SJSA1 (cell line): ENCODE data around the gene HTR3C. TPM values are rescaled to one million over a fixed set of nuclear protein-coding genes. Genes with fewer than 3 reads are reported as not detected.
A peak's percentile ranks its signal among the peaks of the same experiment; 100 is the strongest.
"Not testable (repeated sequence)": the region's sequence is repeated elsewhere in the genome, so short reads cannot be mapped to it uniquely, and the experiment has no call there.

Experiments
- DNase-seq, 2 experiments: peaks; one replicate each; pipeline ENCODE4 v3.0.0-alpha.2; 2015 to 2020; ENCODE audit warnings: low spot score in 2 of 2, low read depth in 1 of 2
- H3K27ac ChIP-seq: fragments of 250-450 bp; sonication (Bioruptor Pico); 2 replicates; pipeline ENCODE4 v1.5.1; 2020; ENCODE audit warnings: mild to moderate bottlenecking, moderate library complexity
- H3K27me3 ChIP-seq: fragments of 250-450 bp; sonication (Bioruptor Pico); replicated peaks from 2 replicates; pipeline ENCODE4 v1.5.1; 2020; ENCODE audit warnings: mild to moderate bottlenecking, moderate library complexity
- H3K36me3 ChIP-seq: fragments of 250-450 bp; sonication (Bioruptor Pico); 2 replicates; pipeline ENCODE4 v1.5.1; 2020; ENCODE audit warnings: mild to moderate bottlenecking
- H3K4me1 ChIP-seq: fragments of 250-450 bp; sonication (Bioruptor Pico); replicated peaks from 2 replicates; pipeline ENCODE4 v1.6.1; 2021; ENCODE audit warnings: mild to moderate bottlenecking
- H3K4me3 ChIP-seq: fragments of 250-450 bp; sonication (Bioruptor Pico); 2 replicates; pipeline ENCODE4 v1.5.1; 2020; ENCODE audit warnings: mild to moderate bottlenecking
- H3K9me3 ChIP-seq: fragments of 250-450 bp; sonication (Bioruptor Pico); replicated peaks from 2 replicates; pipeline ENCODE4 v1.5.1; 2020; ENCODE audit warnings: mild to moderate bottlenecking
- total RNA-seq: library from RNA; depleted of rRNA; stranded (reverse); fragments of >200 nt; shearing (Covaris generic); gene quantifications from 2 replicates; pipeline ENCODE4 v1.2.3, GENCODE V29; 2014

Gene HTR3C
- total RNA-seq, 1 experiment from 2014 or later, result not detected

DNA sequence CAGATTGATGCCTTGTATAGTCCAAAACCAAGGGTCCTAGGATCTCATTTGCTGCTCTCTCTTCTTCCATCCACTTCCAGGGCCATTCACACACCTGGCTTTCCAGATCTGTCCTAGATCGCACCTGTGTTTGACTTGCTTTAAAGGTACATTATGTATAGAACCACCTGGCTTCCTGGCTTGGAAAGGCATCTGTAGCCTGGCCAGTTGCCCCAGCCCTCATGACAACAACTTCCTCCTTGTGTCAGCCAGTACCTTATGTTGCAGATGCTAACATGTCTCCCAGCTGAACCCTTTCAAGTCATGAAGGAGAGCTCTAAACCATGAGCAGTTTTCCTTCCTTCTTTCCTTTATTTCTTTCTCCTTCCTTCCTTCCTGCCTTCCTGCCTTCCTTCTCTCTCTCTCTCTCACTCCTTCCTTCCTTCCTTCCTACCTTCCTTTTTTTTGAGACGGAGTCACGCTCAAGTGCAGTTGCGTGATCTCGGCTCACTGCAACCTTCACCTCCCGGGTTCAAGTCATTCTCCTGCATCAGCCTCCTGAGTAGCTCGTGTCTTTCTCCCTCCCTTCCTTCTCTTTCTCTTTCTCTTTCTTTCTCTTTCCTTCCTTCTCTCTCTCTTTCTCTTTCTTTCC lies 2.5 kb upstream of the HTR3C start:
- Histone ChIP-seq H3K36me3 (no peaks in the 10 kb centered on the region), H3K4me3 (no peak overlapping the region), H3K4me1 (peaks cover 8% of the 10 kb centered on the region), H3K27me3 (no peaks in the 10 kb centered on the region), H3K9me3 (no peaks in the 10 kb centered on the region), H3K27ac (no peak overlapping the region)
- no peak for DNase-seq

DNA sequence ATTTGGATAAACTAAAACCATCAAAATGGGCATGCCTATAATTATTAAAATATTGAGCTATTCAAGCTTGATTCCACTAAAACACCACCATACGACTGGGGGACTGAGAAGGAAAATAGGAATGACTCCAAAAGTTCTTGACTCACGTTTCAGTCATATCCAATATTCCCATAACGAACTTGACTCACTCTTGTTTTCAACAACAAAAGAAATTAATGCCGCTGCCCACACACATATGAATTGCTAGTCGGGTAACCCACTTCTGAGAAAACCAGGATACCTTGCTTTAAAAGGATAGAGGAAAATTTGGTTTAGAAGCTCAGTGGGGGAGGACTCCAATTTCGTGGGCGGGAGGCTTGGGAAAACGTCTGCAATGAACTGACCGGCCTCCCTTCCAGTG lies 5.2 kb downstream of the HTR3C start:
- peak; percentile 34 to 48 for DNase-seq
- Histone ChIP-seq H3K4me1 (peaks cover 18% of the 10 kb centered on the region), H3K4me3 (no peak overlapping the region), H3K27ac (no peak overlapping the region; the same call in 1 of the 2 replicates), H3K27me3 (no peaks in the 10 kb centered on the region), H3K9me3 (no peaks in the 10 kb centered on the region), H3K36me3 (no peaks in the 10 kb centered on the region)

DNA sequence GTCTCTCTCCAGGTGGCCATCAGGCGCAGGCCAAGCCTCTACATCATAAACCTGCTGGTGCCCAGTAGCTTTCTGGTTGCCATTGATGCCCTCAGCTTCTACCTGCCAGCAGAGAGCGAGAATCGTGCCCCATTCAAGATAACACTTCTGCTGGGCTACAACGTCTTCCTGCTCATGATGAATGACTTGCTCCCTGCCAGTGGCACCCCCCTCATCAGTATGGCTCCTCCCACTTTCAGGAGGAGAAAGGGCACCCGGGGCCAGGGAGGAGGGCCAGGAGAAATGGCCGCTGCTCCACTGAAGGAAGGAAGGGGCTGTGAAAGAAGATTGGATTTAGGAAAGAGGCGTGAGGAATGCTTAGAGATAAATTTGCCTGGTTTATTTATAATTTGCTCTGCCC lies 6.6 kb downstream of the HTR3C start:
- Histone ChIP-seq H3K4me1 (peaks cover 18% of the 10 kb centered on the region), H3K4me3 (no peak overlapping the region), H3K36me3 (no peaks in the 10 kb centered on the region), H3K27me3 (no peaks in the 10 kb centered on the region), H3K9me3 (no peaks in the 10 kb centered on the region), H3K27ac (no peak overlapping the region)
- DNase-seq, result no peak

DNA sequence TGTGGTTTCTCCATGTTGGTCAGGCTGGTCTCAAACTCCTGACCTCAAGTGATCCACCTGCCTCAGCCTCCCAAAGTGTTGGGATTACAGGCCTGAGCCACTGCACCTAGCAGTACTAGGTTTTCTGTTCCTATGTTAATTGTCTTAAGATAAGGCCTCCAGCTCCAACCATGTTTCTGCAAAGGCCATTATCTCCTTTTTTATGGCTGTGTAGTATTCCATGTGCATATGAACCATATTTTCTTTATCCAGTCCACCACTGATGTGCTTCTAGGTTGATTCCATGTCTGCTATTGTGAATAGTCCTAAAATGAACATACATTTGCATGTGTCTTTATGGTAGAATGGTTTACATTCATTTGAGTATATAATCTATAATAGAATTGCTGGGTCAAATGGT lies 9.8 kb downstream of the HTR3C start:
- no peak for DNase-seq
- Histone ChIP-seq H3K9me3 (no peaks in the 10 kb centered on the region), H3K36me3 (no peaks in the 10 kb centered on the region), H3K27ac (no peak overlapping the region), H3K4me3 (no peak overlapping the region), H3K4me1 (peaks cover 41% of the 10 kb centered on the region), H3K27me3 (no peaks in the 10 kb centered on the region)

DNA sequence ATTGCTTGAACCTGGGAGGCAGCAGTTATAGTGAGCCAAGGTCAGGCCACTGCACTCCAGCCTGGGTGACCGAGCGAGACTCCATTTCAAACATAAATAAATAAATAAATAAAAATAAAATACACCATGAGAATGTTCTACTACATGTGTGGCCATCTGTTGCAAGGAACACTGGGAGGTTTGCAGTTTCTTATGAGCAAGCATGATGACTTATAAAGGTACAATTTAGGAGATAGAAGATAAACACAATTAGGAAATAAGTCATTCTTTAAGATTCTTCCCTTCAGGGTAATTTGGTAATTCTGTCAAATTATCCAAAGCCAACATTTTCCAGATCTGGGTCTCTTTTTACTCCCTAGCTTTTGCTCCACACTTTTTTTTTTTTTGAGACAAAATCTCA lies 13.4 kb downstream of the HTR3C start:
- Histone ChIP-seq H3K27ac (no peak overlapping the region; the same call in 1 of the 2 replicates), H3K4me1 (peaks cover 30% of the 10 kb centered on the region), H3K27me3 (no peaks in the 10 kb centered on the region), H3K36me3 (no peaks in the 10 kb centered on the region), H3K4me3 (no peak overlapping the region), H3K9me3 (no peaks in the 10 kb centered on the region)
- DNase-seq, result peak; percentile 53 to 68

DNA sequence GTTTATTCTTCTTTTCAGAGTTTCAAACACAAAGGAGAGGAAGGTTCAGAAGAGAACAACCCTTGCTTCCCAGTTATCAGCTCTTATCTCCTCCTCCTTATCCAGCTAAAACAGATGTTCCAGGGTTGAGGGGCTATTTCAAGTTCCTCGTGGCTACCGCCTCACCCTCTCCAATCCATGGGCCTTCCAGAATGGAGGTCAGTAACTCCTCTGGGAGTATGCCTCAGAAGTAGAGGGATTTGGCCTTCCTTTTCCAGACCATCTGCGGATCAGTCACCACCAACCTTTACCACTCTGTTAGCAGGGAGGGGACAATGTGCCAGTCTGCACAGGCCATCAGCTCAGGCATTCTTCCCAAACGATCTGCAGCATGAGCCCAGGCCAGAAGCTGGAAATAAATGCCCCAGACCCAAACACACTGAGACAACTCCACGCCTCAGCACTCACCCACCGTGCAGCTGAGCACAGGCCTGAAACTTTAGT lies 14.8 kb downstream of the HTR3C start:
- no peak overlapping the region for H3K4me3 ChIP-seq
- H3K27me3 ChIP-seq, result no peaks in the 10 kb centered on the region
- H3K27ac ChIP-seq, result peak overlapping the region; percentile 33
- H3K9me3 ChIP-seq, result no peaks in the 10 kb centered on the region
- peaks cover 30% of the 10 kb centered on the region for H3K4me1 ChIP-seq
- no peaks in the 10 kb centered on the region for H3K36me3 ChIP-seq
- peak in 1 of 2 experiments; percentile 16 for DNase-seq

DNA sequence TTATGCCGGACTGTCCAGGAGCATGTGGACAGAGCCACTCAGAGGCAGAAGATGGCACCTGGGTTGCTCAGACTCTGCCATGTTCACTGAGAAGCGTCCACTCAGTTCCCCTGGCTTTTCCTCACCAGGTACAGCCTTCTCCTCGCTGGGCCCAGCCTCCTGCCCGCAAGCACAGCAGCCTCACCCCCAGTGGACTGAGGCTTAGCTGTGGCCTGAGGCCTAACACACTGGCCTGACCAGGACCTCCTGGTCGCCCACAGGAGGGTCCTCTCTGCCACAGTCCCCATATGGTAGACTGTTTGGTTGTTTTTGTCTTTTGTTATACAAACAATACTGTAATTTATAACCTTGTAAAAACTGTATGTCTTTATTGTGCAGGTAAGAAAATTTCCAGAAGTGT lies 15.5 kb downstream of the HTR3C start:
- Histone ChIP-seq H3K9me3 (no peaks in the 10 kb centered on the region), H3K27me3 (no peaks in the 10 kb centered on the region), H3K36me3 (no peaks in the 10 kb centered on the region), H3K4me1 (peaks cover 30% of the 10 kb centered on the region), H3K4me3 (no peak overlapping the region), H3K27ac (no peak overlapping the region)
- DNase-seq, result no peak

DNA sequence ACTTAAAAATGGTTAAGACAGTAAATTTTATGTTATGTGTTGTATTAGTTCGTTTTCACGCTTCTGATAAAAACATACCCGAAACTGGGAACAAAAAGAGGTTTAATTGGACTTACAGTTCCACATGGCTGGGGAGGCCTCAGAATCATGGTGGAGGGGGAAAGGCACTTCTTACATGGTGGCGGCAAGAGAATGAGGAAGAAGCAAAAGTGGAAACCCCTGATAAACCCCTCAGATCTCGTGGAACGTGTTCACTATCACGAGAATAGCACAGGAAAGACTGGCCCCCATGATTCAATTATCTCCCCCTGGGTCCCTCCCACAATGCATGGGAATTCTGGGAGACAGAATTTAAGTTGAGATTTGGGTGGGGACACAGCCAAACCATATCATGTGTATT lies 18.3 kb downstream of the HTR3C start:
- peaks cover 19% of the 10 kb centered on the region for H3K4me1 ChIP-seq
- H3K4me3 ChIP-seq, H3K27ac ChIP-seq, DNase-seq, H3K9me3 ChIP-seq, H3K27me3 ChIP-seq, H3K36me3 ChIP-seq: not testable (repeated sequence)

DNA sequence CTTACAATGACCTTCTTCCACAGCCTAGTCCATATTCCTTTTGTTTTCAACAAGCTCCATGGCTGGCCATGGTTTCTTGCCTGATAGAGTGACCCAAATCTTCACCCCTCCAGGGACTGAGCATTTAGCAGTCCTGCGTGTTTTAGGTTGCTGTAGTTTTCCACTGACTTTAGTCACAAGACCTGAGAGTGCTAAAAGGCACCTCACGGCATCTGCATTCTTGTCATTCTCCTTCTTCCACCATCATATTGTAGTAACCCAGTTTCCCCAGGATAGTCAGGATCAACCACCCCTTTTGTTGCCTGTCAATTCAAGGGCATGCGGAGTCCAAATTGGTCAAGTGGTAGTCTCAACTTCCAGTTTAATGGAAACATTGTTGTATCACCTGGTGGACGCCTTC lies 20.8 kb downstream of the HTR3C start:
- no peak overlapping the region for H3K4me3 ChIP-seq
- DNase-seq, result no peak
- no peaks in the 10 kb centered on the region for H3K27me3 ChIP-seq
- H3K4me1 ChIP-seq, result peaks cover 6% of the 10 kb centered on the region
- no peaks in the 10 kb centered on the region for H3K36me3 ChIP-seq
- H3K27ac ChIP-seq, result no peak overlapping the region
- no peaks in the 10 kb centered on the region for H3K9me3 ChIP-seq

DNA sequence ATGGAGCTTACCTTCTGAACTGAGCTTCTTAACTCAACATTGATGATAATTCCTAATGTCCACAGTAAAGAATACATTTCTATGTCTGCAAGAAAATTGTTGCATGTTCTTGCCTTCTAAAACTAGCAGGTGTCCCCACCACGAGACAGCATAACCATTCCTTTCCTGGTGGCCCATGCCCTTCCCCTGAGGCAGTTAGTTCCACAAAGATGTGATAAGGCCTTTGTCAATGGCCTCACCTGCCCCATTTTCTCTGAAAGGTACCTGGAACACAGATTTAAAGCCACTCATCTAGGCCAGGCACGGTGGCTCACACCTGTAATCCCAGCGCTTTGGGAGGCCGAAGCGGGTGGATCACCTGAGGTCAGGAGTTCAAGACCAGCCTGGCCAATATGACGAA lies 23.1 kb downstream of the HTR3C start:
- no peaks in the 10 kb centered on the region for H3K36me3 ChIP-seq
- H3K4me1 ChIP-seq, result peaks cover 14% of the 10 kb centered on the region
- no peak overlapping the region for H3K27ac ChIP-seq
- H3K9me3 ChIP-seq, result no peaks in the 10 kb centered on the region
- no peak overlapping the region for H3K4me3 ChIP-seq
- DNase-seq, result no peak
- H3K27me3 ChIP-seq, result no peaks in the 10 kb centered on the region

DNA sequence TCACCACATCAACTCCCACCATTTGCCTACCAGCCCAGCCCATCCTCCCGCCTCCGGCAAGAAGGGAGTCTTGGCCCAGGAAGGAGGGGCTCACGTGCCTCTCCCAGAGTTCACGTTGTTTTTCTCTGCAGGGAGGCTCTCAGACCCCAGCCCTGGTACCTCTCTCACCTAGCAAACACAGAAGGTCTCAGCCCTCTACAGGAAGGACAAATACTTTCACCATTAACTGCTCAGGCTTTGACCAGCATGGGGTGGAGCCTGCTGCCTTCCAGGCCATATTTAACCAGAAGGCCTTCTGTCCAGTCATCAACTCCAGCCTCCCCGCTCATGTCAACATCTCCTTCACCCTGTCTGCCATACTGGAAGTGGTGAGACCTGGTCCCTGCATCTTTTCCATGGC lies 25.0 kb downstream of the HTR3C start:
- H3K9me3 ChIP-seq, result no peaks in the 10 kb centered on the region
- no peaks in the 10 kb centered on the region for H3K36me3 ChIP-seq
- H3K27me3 ChIP-seq, result no peaks in the 10 kb centered on the region
- DNase-seq, result no peak
- peaks cover 14% of the 10 kb centered on the region for H3K4me1 ChIP-seq
- H3K27ac ChIP-seq, result no peak overlapping the region
- H3K4me3 ChIP-seq, result no peak overlapping the region

DNA sequence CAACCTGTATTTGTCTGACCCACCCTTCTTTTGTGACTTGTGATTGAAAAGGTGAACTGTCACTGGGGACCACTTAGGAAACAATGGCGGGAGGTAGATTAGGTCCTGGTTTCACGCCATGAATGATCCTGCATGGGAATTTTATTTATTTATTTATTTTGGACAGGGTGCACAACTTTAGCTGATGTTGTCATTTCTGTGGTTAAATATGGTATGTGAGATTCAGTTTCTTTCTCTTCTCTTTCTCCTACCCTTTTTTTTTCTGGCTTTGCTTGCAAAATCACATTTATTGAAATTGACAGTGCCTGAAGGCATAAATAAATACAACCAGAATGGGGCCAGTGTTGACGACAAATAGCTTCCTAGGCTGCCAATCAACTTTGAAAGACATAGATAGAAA lies 26.0 kb downstream of the HTR3C start:
- Histone ChIP-seq H3K27me3 (no peaks in the 10 kb centered on the region), H3K27ac (0 out of 2 replicates have a peak overlapping the region, but pooled peaks have one; percentile 8), H3K36me3 (no peaks in the 10 kb centered on the region), H3K4me3 (no peak overlapping the region), H3K4me1 (peaks cover 14% of the 10 kb centered on the region), H3K9me3 (no peaks in the 10 kb centered on the region)
- DNase-seq, result peak in 1 of 2 experiments; percentile 63

DNA sequence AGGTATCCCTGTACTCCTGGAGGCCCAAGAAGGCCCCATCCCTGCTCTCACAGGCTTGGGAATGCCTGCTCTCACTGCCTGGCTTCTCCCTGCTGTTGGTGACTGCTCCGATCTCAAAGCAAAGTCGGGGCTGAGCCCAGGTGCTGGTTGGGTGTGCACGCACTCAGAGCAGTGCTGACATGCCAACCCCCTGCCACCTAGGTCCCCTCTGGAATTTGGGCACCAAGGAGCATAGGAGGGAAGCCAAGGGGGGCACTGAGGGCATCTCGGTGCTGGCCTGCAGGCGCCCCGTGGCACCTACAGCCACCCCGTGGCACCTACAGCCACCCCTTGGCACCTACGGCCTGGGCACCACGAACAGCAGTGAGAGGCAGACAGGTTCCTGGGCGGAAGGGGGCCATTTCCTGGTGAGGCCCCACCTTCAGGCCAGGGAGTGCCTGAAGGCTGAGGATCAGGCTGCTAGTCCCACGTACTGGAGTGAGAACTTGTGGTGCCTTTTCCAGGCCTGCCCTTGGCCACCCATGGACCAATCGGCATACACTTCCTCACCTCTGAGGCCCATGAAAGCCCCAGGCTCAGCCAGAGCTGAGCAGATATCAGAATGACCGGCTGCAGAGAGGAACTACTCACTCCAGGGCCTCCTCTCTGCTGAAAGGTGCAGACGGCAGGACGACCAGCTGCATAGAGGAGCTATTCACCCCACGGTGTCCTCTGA lies 28.4 kb downstream of the HTR3C start:
- DNase-seq, result no peak
- peaks cover 14% of the 10 kb centered on the region for H3K4me1 ChIP-seq
- H3K27ac ChIP-seq, result no peak overlapping the region
- no peak overlapping the region for H3K4me3 ChIP-seq
- no peaks in the 10 kb centered on the region for H3K27me3 ChIP-seq
- H3K36me3 ChIP-seq, result no peaks in the 10 kb centered on the region
- peaks cover 6% of the 10 kb centered on the region; the same call in 1 of the 2 replicates for H3K9me3 ChIP-seq

DNA sequence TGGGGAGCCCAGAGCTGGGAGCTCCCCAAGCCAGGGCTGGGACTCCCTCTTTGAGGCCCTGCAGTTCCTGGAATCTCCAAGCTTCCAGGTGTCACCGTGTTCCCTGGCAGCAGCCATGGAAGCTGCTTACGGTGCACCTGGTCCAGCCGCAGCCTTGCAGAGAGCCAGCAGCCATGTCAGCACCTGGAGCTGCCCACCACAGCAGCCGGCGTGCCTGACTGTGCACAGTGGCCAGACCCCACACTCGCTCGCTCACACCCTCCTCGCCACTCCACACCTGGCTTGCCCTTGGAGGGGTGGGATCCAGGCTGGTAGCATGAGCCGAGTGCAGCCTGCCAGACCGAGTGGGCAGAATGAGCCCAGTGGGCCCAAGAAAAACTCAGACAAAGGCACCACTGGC lies 29.2 kb downstream of the HTR3C start:
- Histone ChIP-seq H3K4me1 (peaks cover 14% of the 10 kb centered on the region), H3K36me3 (no peaks in the 10 kb centered on the region), H3K27me3 (no peaks in the 10 kb centered on the region), H3K4me3 (no peak overlapping the region), H3K9me3 (peaks cover 6% of the 10 kb centered on the region; the same call in 1 of the 2 replicates), H3K27ac (no peak overlapping the region)
- no peak for DNase-seq
